ENCODE results near the gene EDC3.

- no peak for TF ChIP-seq EZH2 (IDR thresholded peaks at IDR 0.05; ENCODE audit: borderline replicate concordance, low read depth, low read length, poor library complexity, severe bottlenecking)
- TF ChIP-seq CTCF (conservative IDR thresholded peaks at IDR 0.05; ENCODE audit: low read depth, low read length) = no peak
Measured at GRCh38 chr15:74631408-74631807, 64.4 kb downstream of the EDC3 start.

Data from A673 (cell line).